HG03103 (cell line): Measurements from ENCODE around the gene ESYT1.
A peak's percentile ranks its signal among the peaks of the same experiment; 100 is the strongest.
"Not testable (repeated sequence)": the region's sequence is repeated elsewhere in the genome, so short reads cannot be mapped to it uniquely, and the experiment has no call there.

Experiments
- ATAC-seq: cut with Tn5 transposase; IDR thresholded peaks from one replicate; pipeline ENCODE4 v1.9.1; 2021; ENCODE audit warnings: low read depth; ENCODE audit not compliant: unreplicated experiment

The ESYT1 gene

DNA sequence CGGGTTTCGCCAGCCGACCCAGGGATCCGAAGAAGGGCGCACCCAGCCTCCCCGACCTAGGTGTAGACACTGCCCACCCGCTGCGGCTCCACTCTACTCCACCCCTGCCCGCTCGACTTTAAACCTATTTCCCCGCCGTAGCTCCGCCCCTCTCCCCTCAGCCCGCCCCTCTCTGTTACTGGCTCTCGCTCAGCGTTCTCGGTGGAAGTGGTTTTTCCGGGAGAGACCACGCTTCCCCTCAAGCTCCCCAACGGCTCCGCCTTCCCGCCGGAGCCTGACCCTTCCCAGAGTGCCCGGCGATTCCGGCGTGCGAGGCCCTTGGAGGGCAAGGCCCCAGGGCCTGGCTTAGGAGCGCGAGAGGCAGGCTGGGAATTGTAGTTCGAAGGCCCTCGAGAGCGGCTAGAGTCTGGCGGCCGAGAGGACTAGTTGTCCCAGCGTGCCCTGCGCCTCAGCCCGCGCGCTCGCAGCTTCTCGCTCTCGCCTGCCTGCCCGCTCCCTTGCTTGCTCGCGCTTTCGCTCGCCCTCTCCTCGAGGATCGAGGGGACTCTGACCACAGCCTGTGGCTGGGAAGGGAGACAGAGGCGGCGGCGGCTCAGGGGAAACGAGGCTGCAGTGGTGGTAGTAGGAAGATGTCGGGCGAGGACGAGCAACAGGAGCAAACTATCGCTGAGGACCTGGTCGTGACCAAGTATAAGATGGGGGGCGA is 23.8 kb upstream of the ESYT1 start, which contains the start of gene PA2G4:
PA2G4 (plus strand) TSS at position 451 of the 706 bp plus-strand sequence; CDS start at position 630, 179 bp downstream.
- ATAC-seq, result peak; percentile 92

DNA sequence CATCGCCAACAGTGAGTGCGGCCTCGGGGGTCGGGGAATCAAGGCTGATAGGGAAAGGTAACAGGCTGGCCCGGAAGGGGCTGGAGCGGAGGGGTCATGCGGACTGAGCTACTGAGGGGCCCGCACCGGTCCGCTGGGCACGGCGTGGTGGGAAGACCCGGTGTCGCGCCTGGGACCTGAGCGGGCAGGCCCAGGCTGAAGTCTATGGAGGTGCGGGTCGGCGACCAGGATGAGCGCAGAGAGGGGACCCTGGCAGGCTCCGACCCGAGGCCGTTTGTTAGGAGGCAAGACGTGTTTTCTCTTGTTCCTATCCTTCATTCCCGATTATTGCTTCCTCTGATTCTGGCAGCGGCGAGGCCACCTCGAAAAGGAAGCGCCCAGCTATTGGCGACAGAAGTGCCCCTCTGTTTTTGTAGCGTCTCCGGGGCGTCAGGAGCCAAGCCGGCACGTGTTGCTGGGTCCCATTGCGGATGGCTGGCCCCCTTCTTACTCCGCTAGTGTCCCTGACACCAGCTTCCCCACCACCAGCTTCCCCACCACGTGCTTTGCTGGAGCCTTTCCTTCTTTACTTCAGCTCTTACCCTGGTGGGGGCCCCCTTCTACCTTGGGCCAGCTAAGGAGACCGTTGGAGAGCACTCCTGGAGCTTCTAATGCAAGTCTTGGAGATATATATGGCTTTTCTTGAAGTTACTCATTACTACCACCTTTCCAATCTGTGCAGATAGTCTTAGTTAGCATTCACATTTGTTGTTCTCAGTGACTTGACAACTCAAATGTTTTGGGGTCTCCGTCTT is 23.1 kb upstream of the ESYT1 start:
- no peak for ATAC-seq

DNA sequence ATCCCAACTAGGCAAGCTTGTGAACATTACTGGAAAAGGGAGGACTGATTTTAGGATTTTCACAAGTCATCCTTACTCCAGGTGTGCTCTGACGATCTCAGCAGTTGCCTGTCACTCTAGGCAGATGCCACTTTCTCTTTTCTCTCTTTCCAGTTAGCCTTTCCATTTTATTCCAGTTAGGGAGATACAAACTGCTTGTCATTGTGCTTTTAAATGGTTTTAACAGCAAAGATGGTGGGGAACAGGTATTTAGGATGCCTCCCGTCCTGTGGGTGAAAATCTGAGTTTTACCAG is 22.5 kb upstream of the ESYT1 start:
- ATAC-seq, result no peak

DNA sequence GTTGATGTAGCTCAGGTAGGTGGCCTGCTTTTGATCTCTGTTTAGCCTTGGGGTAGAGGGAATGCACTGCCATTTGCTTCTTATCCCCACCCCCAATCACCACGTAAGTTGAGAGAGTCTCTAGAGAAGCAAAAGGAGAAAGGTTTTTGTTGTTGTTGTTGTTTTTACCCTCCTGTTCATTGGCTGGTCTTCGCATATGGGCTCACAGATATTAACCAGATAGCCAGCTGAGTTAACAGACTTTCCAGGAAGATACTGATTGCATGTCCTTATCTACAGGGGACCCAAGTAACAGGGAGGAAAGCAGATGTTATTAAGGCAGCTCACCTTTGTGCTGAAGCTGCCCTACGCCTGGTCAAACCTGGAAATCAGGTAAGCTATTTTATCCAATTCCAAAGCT is 20.8 kb upstream of the ESYT1 start:
- ATAC-seq, result no peak

DNA sequence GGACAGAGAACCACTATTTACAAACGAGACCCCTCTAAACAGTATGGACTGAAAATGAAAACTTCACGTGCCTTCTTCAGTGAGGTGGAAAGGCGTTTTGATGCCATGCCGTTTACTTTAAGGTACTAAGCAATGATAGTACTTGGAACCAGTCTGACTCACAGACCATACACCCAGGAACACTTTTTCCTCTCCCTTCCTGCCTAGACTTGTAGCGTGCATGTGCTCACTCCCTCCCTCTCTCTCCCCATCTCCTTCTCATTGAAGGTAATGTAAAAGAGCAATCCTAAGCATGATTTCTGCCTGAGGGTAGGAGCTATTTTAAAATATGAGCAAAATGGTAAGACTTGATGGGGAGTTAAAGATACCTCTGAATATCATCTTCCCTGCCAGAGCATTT is 17.5 kb upstream of the ESYT1 start:
- ATAC-seq, result no peak

DNA sequence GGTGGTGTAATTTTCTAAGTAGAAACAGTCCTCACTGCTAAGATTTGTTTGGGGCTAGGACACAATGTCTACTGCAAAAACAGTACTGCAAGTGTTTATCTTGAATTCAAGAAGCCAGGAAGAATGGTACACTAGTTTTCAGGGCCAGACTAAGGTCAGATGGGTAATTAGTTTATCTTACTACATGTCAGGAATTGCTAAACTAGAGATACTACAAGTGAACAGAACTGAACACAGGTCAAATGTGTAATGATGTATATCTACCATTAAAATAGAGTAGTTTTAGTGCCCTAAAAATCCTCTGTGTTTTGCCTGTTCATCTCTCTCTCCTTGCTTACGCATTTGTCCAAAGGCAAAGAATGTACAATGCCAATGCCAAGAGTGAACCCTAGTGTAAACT is 14.0 kb upstream of the ESYT1 start:
- ATAC-seq, result no peak

DNA sequence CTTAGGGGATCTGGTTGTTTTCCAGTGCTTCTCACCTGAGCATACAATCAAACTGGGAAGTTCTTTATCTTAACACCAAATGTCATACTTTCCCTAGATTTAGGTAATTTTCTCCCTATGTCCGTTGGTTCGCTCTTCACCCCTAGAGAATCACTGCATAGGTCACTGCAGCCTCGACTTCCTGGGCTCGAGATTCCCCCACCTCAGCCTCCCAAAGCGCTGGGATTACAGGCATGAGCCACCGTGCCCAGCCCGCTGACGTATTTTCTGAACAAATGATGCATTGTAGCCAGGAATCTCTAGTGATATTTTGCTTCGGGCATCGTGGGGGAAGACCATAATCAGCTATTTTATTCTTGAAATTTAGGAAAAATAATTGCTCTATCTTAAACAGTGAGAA is 12.7 kb upstream of the ESYT1 start:
- no peak for ATAC-seq

DNA sequence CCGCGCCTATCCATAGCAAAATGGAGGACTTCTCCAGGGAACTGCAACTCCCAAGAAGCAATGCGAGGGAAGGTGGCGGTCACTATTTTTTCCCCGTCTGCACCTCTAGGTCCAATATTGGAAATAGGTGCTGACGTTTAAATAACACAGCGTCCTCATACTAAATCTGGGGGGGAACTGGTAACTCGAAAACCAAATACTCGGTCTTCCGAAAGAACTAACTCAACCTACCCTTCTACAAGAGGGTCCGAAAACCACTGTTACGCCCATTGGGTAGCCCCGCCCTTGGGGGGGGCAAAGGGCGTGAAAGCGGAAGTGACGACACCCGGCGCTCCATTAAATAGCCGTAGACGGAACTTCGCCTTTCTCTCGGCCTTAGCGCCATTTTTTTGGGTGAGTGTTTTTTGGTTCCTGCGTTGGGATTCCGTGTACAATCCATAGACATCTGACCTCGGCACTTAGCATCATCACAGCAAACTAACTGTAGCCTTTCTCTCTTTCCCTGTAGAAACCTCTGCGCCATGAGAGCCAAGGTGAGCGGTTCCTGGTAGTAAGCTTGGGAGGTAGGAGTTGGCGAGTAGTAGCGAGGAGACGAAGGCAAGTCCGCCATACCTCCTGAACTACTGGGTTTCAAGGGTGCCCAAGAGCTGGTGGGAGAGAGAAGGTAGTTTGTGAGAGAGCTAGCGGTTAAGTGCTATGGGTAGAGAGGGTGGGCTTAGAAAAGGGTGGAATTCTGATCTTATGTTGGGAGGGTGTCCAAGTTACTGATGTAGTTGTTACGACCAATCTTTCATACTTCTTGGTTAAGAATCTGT is 11.6 kb upstream of the ESYT1 start, which contains the start of gene RPL41:
RPL41 (plus strand) TSS at position 367 of the 815 bp plus-strand sequence.
- ATAC-seq, result no peak

DNA sequence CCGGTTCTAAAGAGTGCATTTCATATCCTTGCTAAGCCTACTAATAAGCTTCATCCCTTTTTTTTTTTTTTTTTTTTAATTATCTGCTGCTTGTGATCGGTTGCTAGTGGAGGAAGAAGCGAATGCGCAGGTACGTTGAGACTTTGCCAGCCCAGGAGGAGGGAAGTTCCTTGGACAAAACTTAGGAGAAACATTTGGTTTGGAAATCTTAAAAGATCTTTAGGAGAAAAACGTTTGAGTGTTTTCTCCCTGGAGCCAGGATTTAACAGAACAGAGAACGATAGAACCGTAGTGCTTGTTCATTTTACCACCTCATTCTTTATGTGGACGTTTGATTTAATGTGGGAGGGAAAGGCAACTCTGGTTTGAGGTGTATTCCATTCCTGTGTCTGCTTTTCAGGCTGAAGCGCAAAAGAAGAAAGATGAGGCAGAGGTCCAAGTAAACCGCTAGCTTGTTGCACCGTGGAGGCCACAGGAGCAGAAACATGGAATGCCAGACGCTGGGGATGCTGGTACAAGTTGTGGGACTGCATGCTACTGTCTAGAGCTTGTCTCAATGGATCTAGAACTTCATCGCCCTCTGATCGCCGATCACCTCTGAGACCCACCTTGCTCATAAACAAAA is 10.9 kb upstream of the ESYT1 start:
- ATAC-seq, result not testable (repeated sequence)

DNA sequence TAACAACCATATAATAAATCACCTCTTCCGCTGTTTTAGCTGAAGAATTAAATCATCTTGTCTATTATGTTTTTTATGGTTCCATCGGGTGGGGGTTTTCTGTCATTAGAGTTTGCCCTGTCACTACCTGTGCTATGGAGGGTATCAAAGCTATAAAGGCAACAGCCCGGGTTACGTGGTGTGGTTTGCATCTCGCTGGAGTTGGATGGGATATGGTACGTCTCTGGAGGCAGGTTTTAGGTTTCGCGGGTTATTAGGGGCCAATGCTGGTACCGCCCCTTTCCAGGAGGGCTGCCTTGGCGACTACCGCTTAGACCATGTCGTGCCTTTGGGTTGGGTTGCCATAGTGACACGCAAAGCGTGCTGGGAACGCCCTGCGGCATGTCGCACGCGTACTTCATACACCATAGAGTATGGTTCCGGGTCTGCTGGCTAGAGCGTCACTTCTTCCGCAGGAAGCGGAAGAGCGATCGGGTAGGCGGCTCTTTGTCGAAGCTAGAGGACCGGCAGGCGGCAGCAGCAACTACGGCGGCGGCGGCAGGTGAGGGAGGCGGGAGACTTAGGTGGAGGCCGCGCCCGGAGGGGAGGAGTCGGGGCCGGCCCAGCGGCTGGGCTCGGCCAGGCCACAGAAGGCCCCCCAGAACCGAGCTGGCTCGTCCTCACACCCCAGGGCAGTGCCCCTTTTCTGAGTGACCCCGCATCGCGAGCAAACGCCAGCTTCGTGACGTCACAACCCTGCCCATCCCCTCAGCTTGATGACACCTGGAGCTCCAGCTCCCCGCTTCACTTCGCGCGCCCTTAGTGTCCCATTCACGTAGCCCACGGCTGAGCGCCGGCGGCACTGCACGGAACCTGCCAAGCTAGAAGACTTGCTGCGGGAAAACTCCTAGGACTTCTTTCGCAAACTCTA is 10.0 kb upstream of the ESYT1 start, which contains the start of gene ZC3H10:
ZC3H10 (plus strand) TSS at position 489 of the 910 bp plus-strand sequence. CDS start 2,297 bp downstream, outside the sequence.
- peak; percentile 79 for ATAC-seq

DNA sequence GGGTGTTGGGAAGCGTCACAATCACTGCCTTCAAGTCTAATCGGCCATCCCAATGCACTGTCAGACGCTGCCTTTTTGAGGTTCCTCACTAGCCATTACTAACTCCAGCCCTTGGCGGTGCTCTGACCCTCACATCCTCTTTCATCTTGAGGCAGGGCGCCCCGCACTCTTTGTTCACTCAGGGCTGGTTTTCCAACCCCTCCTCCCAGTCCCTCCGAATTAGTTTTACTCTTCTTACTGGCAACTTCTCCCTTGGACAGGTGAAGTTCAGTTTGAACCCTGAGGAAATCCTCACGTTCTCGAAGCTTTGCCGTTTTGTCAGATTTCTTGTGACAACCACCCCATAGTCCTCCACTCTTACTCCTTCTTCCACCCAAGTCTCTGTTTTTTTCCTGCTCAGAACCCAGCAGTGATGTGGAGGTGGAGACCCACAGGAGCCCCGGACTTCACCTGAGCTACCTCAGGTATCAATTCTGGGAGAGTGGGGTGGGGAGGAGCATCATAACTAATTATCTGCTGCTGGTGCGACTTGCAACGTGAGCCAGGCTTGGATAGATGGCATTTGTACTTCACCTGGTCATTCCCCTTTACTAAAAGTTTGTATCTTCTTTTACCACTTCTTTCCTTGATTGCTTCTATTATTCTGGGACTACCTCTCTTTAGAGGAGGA is 9.2 kb upstream of the ESYT1 start:
- no peak for ATAC-seq

DNA sequence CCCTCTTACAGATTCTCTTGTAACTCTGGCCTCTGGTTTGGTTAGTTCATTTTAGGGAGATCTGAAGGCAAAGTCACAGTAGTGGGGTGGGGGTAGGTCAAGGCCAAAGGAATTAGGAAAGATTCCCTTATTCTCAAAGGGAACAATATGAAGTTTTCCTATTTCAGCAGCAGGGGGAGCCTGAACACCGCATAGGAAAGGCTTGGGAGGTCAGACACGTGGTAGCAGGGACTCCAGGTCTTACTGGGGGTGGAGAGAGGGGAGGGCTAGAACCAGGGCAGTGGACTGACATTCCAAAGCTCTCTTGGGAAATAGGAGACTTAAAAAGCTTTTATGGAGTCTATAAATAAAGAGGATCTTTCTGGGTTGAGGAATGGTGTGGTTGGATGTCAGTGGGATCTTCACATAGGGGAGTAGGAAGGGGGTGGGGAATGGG is 8.7 kb upstream of the ESYT1 start:
- ATAC-seq, result no peak

DNA sequence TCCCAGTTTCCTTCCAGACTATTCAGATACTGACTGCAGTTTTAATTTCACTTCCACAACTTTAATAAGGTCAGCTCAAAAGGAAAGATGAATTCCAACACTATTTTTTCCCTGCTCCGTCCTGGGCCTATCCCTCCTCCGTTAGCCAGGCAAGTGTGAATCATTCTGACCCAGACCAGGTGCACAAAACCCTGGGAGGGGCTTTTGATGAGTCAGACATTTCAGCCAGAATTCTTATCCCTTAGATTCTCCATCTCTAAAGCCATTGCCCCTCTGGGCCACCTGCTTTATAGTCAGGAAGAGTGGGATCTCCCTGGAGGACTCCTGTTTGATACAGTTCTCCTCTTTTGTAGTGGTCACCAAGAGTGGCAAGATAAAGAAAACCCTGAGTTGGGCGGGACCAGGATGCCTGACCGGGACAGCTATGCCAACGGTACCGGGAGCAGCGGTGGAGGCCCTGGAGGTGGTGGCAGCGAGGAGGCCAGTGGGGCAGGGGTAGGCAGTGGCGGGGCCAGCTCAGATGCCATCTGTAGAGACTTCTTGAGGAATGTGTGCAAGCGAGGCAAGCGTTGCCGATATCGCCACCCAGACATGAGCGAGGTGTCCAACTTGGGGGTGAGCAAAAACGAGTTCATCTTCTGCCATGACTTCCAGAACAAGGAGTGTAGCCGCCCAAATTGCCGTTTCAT is 7.8 kb upstream of the ESYT1 start:
- no peak for ATAC-seq

DNA sequence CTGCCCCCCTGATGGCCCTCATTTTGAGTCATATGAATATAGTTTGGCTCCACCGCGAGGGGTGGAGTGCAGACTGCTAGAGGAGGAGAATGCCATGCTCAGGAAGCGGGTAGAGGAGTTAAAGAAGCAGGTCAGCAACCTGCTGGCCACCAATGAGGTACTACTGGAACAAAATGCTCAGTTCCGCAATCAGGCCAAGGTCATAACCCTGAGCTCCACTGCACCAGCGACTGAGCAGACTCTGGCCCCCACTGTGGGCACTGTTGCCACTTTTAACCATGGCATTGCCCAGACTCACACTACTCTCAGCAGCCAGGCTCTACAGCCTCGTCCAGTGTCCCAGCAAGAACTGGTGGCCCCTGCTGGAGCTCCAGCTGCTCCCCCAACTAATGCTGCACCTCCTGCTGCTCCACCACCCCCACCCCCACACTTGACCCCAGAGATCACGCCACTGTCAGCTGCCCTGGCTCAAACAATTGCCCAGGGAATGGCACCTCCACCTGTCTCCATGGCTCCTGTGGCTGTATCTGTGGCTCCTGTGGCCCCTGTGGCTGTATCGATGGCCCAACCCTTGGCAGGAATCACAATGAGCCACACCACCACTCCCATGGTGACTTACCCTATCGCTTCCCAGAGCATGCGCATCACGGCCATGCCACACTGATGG is 6.7 kb upstream of the ESYT1 start:
- no peak for ATAC-seq

DNA sequence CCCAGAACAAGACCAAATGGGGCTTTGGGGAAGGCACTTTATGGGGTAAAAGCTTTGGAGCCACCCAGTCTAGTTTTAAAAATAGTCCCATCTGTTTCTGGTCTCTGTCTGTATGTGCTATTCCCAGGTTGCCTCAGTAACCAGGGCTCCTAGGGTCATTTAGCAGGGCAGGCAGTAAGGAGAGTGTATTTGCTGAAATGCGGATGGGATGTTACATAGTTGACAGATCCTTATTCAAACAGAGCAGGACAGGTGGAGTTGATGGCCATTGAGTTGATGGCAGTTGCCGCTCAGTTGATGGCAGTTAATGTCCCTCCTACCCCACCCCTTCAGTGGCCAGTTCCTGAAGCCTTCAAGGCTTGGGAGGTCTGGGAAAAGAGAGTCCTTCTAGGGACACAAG is 5.4 kb upstream of the ESYT1 start:
- ATAC-seq, result no peak

DNA sequence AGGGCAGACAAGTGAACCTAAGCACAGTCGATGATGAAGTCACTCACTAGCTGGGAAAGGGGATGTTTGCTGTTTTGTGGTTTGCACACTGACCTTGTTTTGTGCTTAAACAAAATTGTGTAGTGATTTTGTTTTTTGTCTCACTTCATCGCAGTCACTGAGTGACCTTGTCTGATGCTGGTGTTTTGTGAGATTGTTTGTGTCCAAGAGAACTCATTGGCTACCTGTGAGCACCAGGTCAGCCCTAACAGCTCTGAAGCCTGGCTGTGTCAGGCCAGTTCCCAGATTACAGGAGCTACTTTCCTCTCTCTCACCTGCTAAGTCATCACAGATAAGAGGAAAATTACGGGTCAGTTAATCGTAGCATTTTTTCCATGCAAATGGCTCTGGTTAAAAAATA is 3.9 kb upstream of the ESYT1 start:
- no peak for ATAC-seq

DNA sequence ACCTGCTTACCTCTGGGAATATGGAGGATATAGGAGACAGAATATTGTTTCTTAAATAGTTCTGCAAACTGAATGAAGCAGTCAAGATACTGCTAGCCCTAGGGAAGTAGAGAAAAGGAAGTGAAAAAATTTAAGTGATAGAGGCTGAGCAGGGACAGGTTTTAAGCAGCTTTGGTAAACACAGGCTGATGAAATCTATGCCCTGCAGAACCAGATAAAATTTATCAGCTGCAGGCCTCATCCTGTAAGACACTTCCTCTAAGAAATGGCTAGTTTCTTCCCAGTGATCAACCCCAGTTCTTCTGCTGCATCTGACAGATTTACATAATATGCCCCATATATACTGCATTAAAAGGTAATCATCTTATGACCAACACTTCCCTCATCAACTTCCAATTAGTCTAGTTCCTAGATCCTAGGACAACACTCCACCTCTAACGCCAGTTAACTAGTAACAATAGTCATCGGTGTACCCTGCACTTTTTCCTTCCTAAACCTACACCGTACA is 1.3 kb upstream of the ESYT1 start:
- ATAC-seq, result no peak

DNA sequence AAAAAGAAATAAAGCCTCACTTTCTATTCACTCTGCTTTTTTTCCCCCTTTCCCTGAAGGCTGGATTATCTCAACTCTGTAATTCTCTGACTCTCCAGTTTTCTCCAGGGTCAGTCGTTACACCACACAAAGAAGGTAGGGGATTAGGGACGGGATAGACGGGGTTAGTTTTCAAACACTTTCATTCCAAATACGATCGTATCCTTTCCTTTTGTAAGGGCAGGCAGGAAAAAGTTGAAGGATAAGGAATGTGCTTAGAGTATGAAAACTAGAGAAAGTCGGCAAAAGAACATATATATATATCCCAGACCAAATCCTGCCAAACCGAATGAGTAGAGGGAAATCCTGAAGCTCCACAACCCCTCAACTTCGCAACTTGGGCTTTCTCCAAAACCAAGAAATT is 581 bp upstream of the ESYT1 start:
- no peak for ATAC-seq
